Endothelial cell of umbilical vein (primary cell): ENCODE measurements around the gene CDC42SE2. TPM values are rescaled to one million over a fixed set of nuclear protein-coding genes. Genes with fewer than 3 reads are reported as not detected.

Experiments
- BruUV-seq: library from RNA; stranded (reverse); fragments of 400-500 nt; replicated peaks from 2 replicates; lab custom pipeline; 2021; lab: Mats Ljungman, UMichigan
- CTCF ChIA-PET: fragments of 300-600, 350-600 bp; sonication (Branson Sonifier 250); formaldehyde crosslinking; loops from one replicate; lab custom pipeline; 2021; ENCODE audit warnings: antibody characterized with exemption, inconsistent platforms; lab: Charles Lee
- POLR2A ChIA-PET: fragments of 300-600, 350-600 bp; sonication (Branson Sonifier 250); formaldehyde crosslinking; loops from one replicate; lab custom pipeline; 2021; ENCODE audit warnings: antibody characterized with exemption, inconsistent platforms; lab: Charles Lee
- DNase-seq: peaks from one replicate; pipeline ENCODE4 v3.0.0-alpha.2; 2011; ENCODE audit warnings: low read depth, low spot score
- FAIRE-seq: peaks from 2 replicates; lab custom pipeline; 2011; peaks lifted over from hg19 to GRCh38; lab: Jason Lieb, UNC
- H2AFZ ChIP-seq: 2 replicates; pipeline ENCODE4 v1.6.0; 2012; ENCODE audit warnings: low read depth, low read length, control low read depth, inconsistent platforms
- H3K27ac ChIP-seq: 2 replicates; pipeline ENCODE4 v1.5.1; 2011; ENCODE audit warnings: low read depth, mild to moderate bottlenecking, control low read depth, low read length, moderate library complexity; ENCODE audit not compliant: insufficient read depth
- H3K27me3 ChIP-seq, 2 experiments: 2 replicates each; pipeline versions ENCODE4 v1.6.0 to v1.6.1; 2011; ENCODE audit warnings: low read length in 2 of 2, mixed read lengths in 1 of 2; ENCODE audit not compliant: control insufficient read depth in 2 of 2, insufficient read depth in 2 of 2
- H3K36me3 ChIP-seq, 2 experiments: 2 replicates in 1 of 2; 3 replicates in 1 of 2; pipeline ENCODE4 v1.5.1; 2011; ENCODE audit warnings: low read length in 2 of 2, mild to moderate bottlenecking in 1 of 2, moderate library complexity in 1 of 2; ENCODE audit not compliant: control insufficient read depth in 2 of 2, insufficient read depth in 2 of 2; ENCODE audit errors: extremely low read depth in 1 of 2
- H3K4me1 ChIP-seq: 3 replicates; pipeline ENCODE4 v1.5.1; 2011; ENCODE audit warnings: mild to moderate bottlenecking, low read length; ENCODE audit not compliant: control insufficient read depth, insufficient read depth; ENCODE audit errors: extremely low read depth
- H3K4me2 ChIP-seq: 2 replicates; pipeline ENCODE4 v1.6.1; 2011; ENCODE audit warnings: low read length, control low read depth, mixed read lengths; ENCODE audit not compliant: insufficient read depth
- H3K4me3 ChIP-seq, 3 experiments: fragments of 200-600 bp in 1 of 3; sonication (generic), shearing (Covaris generic) in 1 of 3; replicated peaks in 1 of 3; 2 replicates each; pipeline ENCODE4 v1.5.1; 2011 to 2016; ENCODE audit warnings: control low read depth in 3 of 3, low read length in 3 of 3, mild to moderate bottlenecking in 2 of 3, inconsistent platforms in 1 of 3, low read depth in 1 of 3, moderate library complexity in 1 of 3; ENCODE audit not compliant: insufficient read depth in 1 of 3
- H3K79me2 ChIP-seq: 2 replicates; pipeline ENCODE4 v1.6.0; 2012; ENCODE audit warnings: low read length, inconsistent platforms; ENCODE audit not compliant: control insufficient read depth, insufficient read depth
- H3K9ac ChIP-seq: replicated peaks from 2 replicates; pipeline ENCODE3; 2011; ENCODE audit warnings: low read length, control low read depth; ENCODE audit not compliant: insufficient read depth; ENCODE audit errors: extremely low read depth
- H3K9me1 ChIP-seq: replicated peaks from 3 replicates; pipeline ENCODE4 v1.6.0; 2011; ENCODE audit warnings: mild to moderate bottlenecking, low read length; ENCODE audit not compliant: control insufficient read depth, insufficient read depth; ENCODE audit errors: extremely low read depth
- H3K9me3 ChIP-seq: replicated peaks from 2 replicates; pipeline ENCODE4 v1.5.1; 2012; ENCODE audit warnings: low read length, inconsistent platforms; ENCODE audit not compliant: control insufficient read depth, insufficient read depth
- H4K20me1 ChIP-seq: replicated peaks from 2 replicates; pipeline ENCODE3; 2011; ENCODE audit warnings: mild to moderate bottlenecking, low read length; ENCODE audit not compliant: control insufficient read depth, insufficient read depth; ENCODE audit errors: extremely low read depth
- EZH2 ChIP-seq: IDR thresholded peaks from 2 replicates; pipeline ENCODE4 v1.6.1; 2012; ENCODE audit warnings: borderline replicate concordance, low read depth, mild to moderate bottlenecking, moderate library complexity, low read length, inconsistent platforms; ENCODE audit not compliant: severe bottlenecking
- FOS ChIP-seq: IDR thresholded peaks from 2 replicates; pipeline ENCODE4 v1.6.1; 2011; ENCODE audit warnings: mild to moderate bottlenecking, low read length, moderate library complexity, borderline replicate concordance; ENCODE audit not compliant: insufficient read depth
- GATA2 ChIP-seq: IDR thresholded peaks from 2 replicates; pipeline ENCODE4 v1.7.0; 2011; ENCODE audit warnings: low read depth, mild to moderate bottlenecking, moderate library complexity, mixed read lengths, low read length; ENCODE audit not compliant: insufficient read length, insufficient read depth
- JUN ChIP-seq: IDR thresholded peaks from 2 replicates; pipeline ENCODE4 v1.6.1; 2011; ENCODE audit warnings: borderline replicate concordance, low read depth; ENCODE audit not compliant: insufficient read length, insufficient read depth
- MYC ChIP-seq: IDR thresholded peaks from one replicate; pipeline ENCODE4 v1.6.1; 2011; ENCODE audit warnings: mild to moderate bottlenecking, low read depth, low read length
- POLR2A ChIP-seq: IDR thresholded peaks from 2 replicates; pipeline ENCODE4 v1.6.1; 2012; ENCODE audit warnings: low read depth, mild to moderate bottlenecking, control low read depth, low read length
- POLR2AphosphoS5 ChIP-seq: IDR thresholded peaks from 2 replicates; pipeline ENCODE4 v1.6.1; 2012; ENCODE audit warnings: low read depth, mild to moderate bottlenecking, control low read depth, low read length, moderate library complexity; ENCODE audit not compliant: insufficient read depth
- dilution Hi-C: fragments of 300-500 bp; cut with MboI; formaldehyde crosslinking; loops from one replicate; pipeline ENCODE4 v1.15.0; 2019; ENCODE audit warnings: low sequenced_read_pairs; ENCODE audit not compliant: extremely low pct_ligation_motif_present
- intact Hi-C: fragments of 100-400 bp; cut with micrococcal nuclease; formaldehyde crosslinking; loops from one replicate; pipeline ENCODE4 v1.10.0; 2022
- polyA plus RNA-seq, 4 experiments: library from polyadenylated mRNA; depleted of rRNA in 3 of 4; stranded (reverse) in 3 of 4; unstranded in 1 of 4; fragments of >200 nt; gene quantifications; 2 replicates each; pipeline versions ENCODE4 v1.2.1 to v1.2.3, GENCODE V29; 2011 to 2012; ENCODE audit warnings: missing spikeins in 1 of 4
- total RNA-seq: library from RNA; stranded (reverse); gene quantifications from 2 replicates; pipeline ENCODE4 v1.2.3, GENCODE V29; 2021
- TF ChIP-seq, protein P1 (sequence below), 2 donors: IDR thresholded peaks; 1 replicate in 1 of 2; 2 replicates in 1 of 2; pipeline ENCODE4 v1.5.1; 2011; ENCODE audit warnings: low read length in 2 of 2, mild to moderate bottlenecking in 2 of 2, moderate library complexity in 2 of 2, control low read depth in 1 of 2, inconsistent platforms in 1 of 2, low read depth in 1 of 2; ENCODE audit not compliant: insufficient read depth in 1 of 2; ENCODE audit errors: extremely low read depth in 1 of 2
- TF ChIP-seq, protein P2 (sequence below): IDR thresholded peaks from 2 replicates; pipeline ENCODE4 v1.6.1; 2011; ENCODE audit not compliant: insufficient read depth, insufficient read length

The CDC42SE2 gene
- total and polyA plus RNA-seq, 2 donors (not counting 3 experiments of a cell fraction or from before 2014, with no cell fraction given): 14.7 to 21.9 TPM

DNA sequence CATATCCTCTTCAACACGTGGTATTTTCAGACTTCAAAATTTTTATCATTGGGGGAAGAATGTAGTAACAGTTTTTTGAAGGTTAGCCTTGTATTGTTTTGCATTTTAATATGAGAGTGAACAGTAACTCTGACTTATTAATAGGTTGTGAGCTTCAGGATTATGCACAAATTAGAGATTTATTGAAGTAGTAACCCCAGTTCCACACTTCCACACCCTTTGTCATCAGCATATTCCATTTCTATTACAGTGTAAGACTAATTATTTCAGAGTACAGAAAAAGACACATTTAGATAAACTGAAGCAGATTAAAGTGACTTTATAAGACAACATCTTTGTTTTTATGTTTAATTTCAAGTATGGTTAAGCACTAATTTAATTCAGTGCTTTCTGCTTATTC lies 105.7 kb downstream of the CDC42SE2 start:
- FAIRE-seq (no peak), DNase-seq (no peak)
- BruUV-seq: no TSS peak
- no peak overlapping the region for H3K27ac ChIP-seq
- H3K4me3 ChIP-seq: no peak overlapping the region
- POLR2A ChIA-PET: no interaction called here
- CTCF ChIA-PET: no interaction called here
- intact Hi-C loops (no loop called here), dilution Hi-C loops (no loop called here)
- no peak overlapping the region for H2AFZ ChIP-seq
- no peaks in the 10 kb centered on the region for H3K9me3 ChIP-seq
- no peaks in the 10 kb centered on the region for H4K20me1 ChIP-seq
- H3K9ac ChIP-seq: no peak overlapping the region
- H3K4me2 ChIP-seq: no peak overlapping the region
- no peaks in the 10 kb centered on the region for H3K9me1 ChIP-seq
- peaks cover 9% of the 10 kb centered on the region for H3K79me2 ChIP-seq
- H3K36me3 ChIP-seq: no peaks in the 10 kb centered on the region
- TF ChIP-seq EZH2 (no peak), FOS (no peak), JUN (no peak)
- TF ChIP-seq, protein P1, sequence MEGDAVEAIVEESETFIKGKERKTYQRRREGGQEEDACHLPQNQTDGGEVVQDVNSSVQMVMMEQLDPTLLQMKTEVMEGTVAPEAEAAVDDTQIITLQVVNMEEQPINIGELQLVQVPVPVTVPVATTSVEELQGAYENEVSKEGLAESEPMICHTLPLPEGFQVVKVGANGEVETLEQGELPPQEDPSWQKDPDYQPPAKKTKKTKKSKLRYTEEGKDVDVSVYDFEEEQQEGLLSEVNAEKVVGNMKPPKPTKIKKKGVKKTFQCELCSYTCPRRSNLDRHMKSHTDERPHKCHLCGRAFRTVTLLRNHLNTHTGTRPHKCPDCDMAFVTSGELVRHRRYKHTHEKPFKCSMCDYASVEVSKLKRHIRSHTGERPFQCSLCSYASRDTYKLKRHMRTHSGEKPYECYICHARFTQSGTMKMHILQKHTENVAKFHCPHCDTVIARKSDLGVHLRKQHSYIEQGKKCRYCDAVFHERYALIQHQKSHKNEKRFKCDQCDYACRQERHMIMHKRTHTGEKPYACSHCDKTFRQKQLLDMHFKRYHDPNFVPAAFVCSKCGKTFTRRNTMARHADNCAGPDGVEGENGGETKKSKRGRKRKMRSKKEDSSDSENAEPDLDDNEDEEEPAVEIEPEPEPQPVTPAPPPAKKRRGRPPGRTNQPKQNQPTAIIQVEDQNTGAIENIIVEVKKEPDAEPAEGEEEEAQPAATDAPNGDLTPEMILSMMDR (IDR thresholded peaks at IDR 0.05; ENCODE audit: extremely low read depth in 1 of 2, insufficient read depth in 1 of 2, low read depth in 1 of 2, low read length in 2 of 2): no peak
- H3K4me1 ChIP-seq: no peaks in the 10 kb centered on the region
- no peaks in the 10 kb centered on the region for H3K27me3 ChIP-seq

DNA sequence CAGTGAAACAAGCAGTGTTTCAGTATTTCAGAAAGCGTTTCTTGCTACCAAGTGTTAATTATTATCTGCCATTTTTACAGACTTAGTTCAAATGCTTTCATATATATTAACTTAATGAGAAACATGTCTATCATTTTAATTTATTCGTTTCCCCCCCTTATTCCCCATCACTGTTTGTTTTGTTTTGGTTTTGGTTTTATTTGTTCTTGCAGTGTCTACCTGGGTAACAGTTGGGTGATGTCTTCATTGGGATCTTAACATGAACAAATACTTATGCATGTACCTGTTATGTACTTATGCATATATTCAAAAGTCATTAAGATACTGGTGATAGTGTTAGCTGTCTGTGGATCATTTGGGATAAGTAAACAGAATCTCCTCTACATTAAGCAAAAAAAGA lies 108.0 kb downstream of the CDC42SE2 start:
- dilution Hi-C loops (no loop called here), intact Hi-C loops (no loop called here)

More for the DNA sequence above, 108.0 kb downstream of the CDC42SE2 start:
- no peak overlapping the region for H3K4me2 ChIP-seq
- H3K9me1 ChIP-seq: no peaks in the 10 kb centered on the region
- CTCF ChIA-PET: no interaction called here
- H3K4me1 ChIP-seq: no peaks in the 10 kb centered on the region
- POLR2A ChIA-PET: no interaction called here
- FAIRE-seq: no peak
- DNase-seq: no peak
- H3K27ac ChIP-seq: no peak overlapping the region
- no peaks in the 10 kb centered on the region for H3K36me3 ChIP-seq
- no peaks in the 10 kb centered on the region for H3K9me3 ChIP-seq
- H3K9ac ChIP-seq: no peak overlapping the region
- no peaks in the 10 kb centered on the region for H4K20me1 ChIP-seq
- BruUV-seq: no TSS peak
- TF ChIP-seq FOS: no peak
- TF ChIP-seq, protein P1 (IDR thresholded peaks at IDR 0.05; ENCODE audit: extremely low read depth in 1 of 2, insufficient read depth in 1 of 2, low read depth in 1 of 2, low read length in 2 of 2): no peak
- no peak for TF ChIP-seq EZH2
- TF ChIP-seq JUN: no peak
- TF ChIP-seq, protein P2, sequence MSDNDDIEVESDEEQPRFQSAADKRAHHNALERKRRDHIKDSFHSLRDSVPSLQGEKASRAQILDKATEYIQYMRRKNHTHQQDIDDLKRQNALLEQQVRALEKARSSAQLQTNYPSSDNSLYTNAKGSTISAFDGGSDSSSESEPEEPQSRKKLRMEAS: no peak
- no peak for TF ChIP-seq POLR2A
- TF ChIP-seq GATA2: no peak
- no peak for TF ChIP-seq MYC
- TF ChIP-seq POLR2AphosphoS5: no peak
- H2AFZ ChIP-seq: no peak overlapping the region
- H3K4me3 ChIP-seq: no peak overlapping the region
- no peaks in the 10 kb centered on the region for H3K27me3 ChIP-seq
- H3K79me2 ChIP-seq: peaks cover 10% of the 10 kb centered on the region
